Activated CD8-positive, alpha-beta T cell treated with anti-CD3 and anti-CD28 coated beads, Interleukin-2, amount 10 ng/mL, durations not matched to agents 7 days and 5 days (primary cell): ENCODE results near the gene SLC29A1. TPM values are rescaled to one million over a fixed set of nuclear protein-coding genes. Genes with fewer than 3 reads are reported as not detected.

Source experiments
- ATAC-seq: fragments of 150-1000 bp; cut with Tn5 transposase; one replicate; pipeline ENCODE4 v1.10.0; 2021; ENCODE audit warnings: moderate library complexity
- CTCF ChIA-PET: fragments of 350-600 bp; sonication (Branson Sonifier 250); formaldehyde crosslinking; loops from one replicate; lab custom pipeline; 2021; ENCODE audit warnings: antibody characterized with exemption; lab: Charles Lee
- POLR2A ChIA-PET: fragments of 350-600 bp; sonication (Branson Sonifier 250); formaldehyde crosslinking; loops from one replicate; lab custom pipeline; 2021; ENCODE audit warnings: antibody characterized with exemption; lab: Charles Lee
- DNase-seq: peaks from one replicate; pipeline ENCODE4 v3.0.0-alpha.2; 2020
- H3K27ac Mint-ChIP-seq: one replicate; pipeline ENCODE4 v1.8.0; 2021; ENCODE audit warnings: mild to moderate bottlenecking, mixed read lengths
- H3K27me3 Mint-ChIP-seq: one replicate; pipeline ENCODE4 v1.8.0; 2021; ENCODE audit warnings: low read depth, mixed read lengths
- H3K36me3 Mint-ChIP-seq: one replicate; pipeline ENCODE4 v1.8.0; 2021; ENCODE audit warnings: low read depth, mixed read lengths
- H3K4me1 Mint-ChIP-seq: one replicate; pipeline ENCODE4 v1.8.0; 2021; ENCODE audit warnings: low read depth, mixed read lengths
- H3K4me3 Mint-ChIP-seq: one replicate; pipeline ENCODE4 v1.8.0; 2021; ENCODE audit warnings: mild to moderate bottlenecking, mixed read lengths
- H3K9me3 Mint-ChIP-seq: one replicate; pipeline ENCODE4 v1.8.0; 2022; ENCODE audit warnings: mixed read lengths; ENCODE audit not compliant: insufficient read depth
- total RNA-seq, 2 experiments: library from RNA; stranded (reverse); gene quantifications; one replicate each; pipeline ENCODE4 v1.2.3, GENCODE V29; 2021

The SLC29A1 gene
- total RNA-seq, 2 experiments from 2014 or later: 49.2 to 53.4 TPM

GRCh38 chr6:44278315-44278714 is 54.9 kb downstream of the SLC29A1 start:
- Mint-ChIP-seq H3K36me3 (no peaks in the 10 kb centered on the region), H3K9me3 (no peaks in the 10 kb centered on the region), H3K27me3 (peaks cover 46% of the 10 kb centered on the region), H3K27ac (no peak overlapping the region), H3K4me3 (no peak overlapping the region), H3K4me1 (no peaks in the 10 kb centered on the region)
- DNase-seq (no peak), ATAC-seq (no peak)
- ChIA-PET POLR2A (no interaction called here), CTCF (interaction anchor here (1.1 to 2.1 kb wide), 2 partner anchors 10 to 27 kb away, joined by 4 to 15 read pairs; no protein-coding TSS in a partner anchor)

GRCh38 chr6:44278774-44279697 is 55.6 kb downstream of the SLC29A1 start:
- no peak for ATAC-seq
- H3K36me3 Mint-ChIP-seq: no peaks in the 10 kb centered on the region
- H3K4me1 Mint-ChIP-seq: no peaks in the 10 kb centered on the region
- no peak overlapping the region for H3K4me3 Mint-ChIP-seq
- DNase-seq: no peak
- H3K9me3 Mint-ChIP-seq: no peaks in the 10 kb centered on the region
- ChIA-PET CTCF (interaction anchor here (2.1 kb wide), 1 partner anchor 11 kb away, joined by 15 read pairs; no protein-coding TSS in a partner anchor), POLR2A (no interaction called here)
- no peak overlapping the region for H3K27ac Mint-ChIP-seq
- peaks cover 42% of the 10 kb centered on the region for H3K27me3 Mint-ChIP-seq

Other genes starting within 250 kb of the SLC29A1 start
- 10 to 100 TPM; 57.3 to 60.9 TPM for gene MRPL14, start 96.1 kb upstream of the SLC29A1 start, total RNA-seq
- gene TMEM63B, start 96.0 kb upstream of the SLC29A1 start, total RNA-seq: 10 to 100 TPM; 15.5 to 17.9 TPM
- gene CAPN11, start 64.8 kb upstream of the SLC29A1 start, total RNA-seq: under 1 TPM; 0.58 to 0.70 TPM
- not detected for gene MYMX, start 6.7 kb upstream of the SLC29A1 start, total RNA-seq
- gene HSP90AB1, start 23.5 kb downstream of the SLC29A1 start, total RNA-seq: 100 to 1,000 TPM; 741 to 755 TPM
- 10 to 100 TPM; 31.6 to 32.8 TPM for gene SLC35B2, start 33.9 kb downstream of the SLC29A1 start, total RNA-seq
- gene NFKBIE, start 42.0 kb downstream of the SLC29A1 start, total RNA-seq: 10 to 100 TPM; 14.1 to 16.9 TPM
- gene TMEM151B, start 46.9 kb downstream of the SLC29A1 start, total RNA-seq: not detected
- 10 to 100 TPM; 19.4 to 20.5 TPM for gene AARS2, start 89.8 kb downstream of the SLC29A1 start, total RNA-seq
- gene SPATS1, start 119.1 kb downstream of the SLC29A1 start, total RNA-seq: not detected
- gene CDC5L, start 164.1 kb downstream of the SLC29A1 start, total RNA-seq: 10 to 100 TPM; 22.6 to 22.7 TPM